ENCODE data around the gene RHOV. TPM values are rescaled to one million over a fixed set of nuclear protein-coding genes. Genes with fewer than 3 reads are reported as not detected.
A peak's percentile ranks its signal among the peaks of the same experiment; 100 is the strongest.

RHOV gene
- total RNA-seq, 1 donor from 2014 or later = 0.61 TPM

DNA sequence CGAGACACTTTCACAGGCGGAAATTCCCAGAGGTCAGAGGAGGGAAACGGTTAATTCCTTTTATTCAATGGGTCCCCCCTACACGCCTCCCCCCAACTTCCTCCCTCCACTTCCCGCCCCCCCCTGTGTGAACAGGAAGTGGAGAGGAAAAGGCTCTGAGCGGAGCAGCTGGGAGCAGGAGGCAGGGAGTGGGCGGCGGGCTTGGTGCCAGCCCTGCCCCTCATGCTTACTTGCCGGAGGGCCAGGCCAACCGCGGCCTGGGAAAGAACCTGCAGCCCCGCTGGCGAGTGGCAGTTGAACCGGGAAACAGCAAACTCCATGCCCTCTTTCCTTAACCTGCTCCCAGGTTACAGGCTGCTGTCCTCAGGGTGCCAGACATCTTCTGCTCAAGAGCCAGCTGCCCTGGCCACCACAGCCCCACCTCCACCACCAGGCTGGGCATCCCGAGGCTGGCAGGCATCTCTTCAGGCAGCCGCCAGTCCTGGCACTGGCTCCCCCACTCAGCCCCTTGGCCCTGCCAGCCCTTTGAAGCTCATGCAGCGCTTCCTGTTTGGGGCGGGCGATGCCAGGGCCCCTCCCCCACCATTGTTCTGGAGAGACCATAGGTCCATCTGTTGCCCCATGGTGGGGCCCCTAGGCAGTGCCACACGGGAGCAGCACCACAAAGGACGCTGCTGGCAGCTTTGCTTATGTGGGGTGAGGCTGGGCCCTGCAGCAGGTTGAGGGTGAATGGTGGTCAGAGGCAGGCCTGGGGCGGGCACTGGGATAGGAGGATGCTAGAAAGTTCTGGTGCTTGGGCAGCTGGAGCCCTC lies 33.2 kb upstream of the RHOV start:
- H3K9ac ChIP-seq (ENCODE audit: low read length) = peak overlapping the region; percentile 73
- no peak overlapping the region for H3K27ac Mint-ChIP-seq (ENCODE audit: unreplicated experiment)

DNA sequence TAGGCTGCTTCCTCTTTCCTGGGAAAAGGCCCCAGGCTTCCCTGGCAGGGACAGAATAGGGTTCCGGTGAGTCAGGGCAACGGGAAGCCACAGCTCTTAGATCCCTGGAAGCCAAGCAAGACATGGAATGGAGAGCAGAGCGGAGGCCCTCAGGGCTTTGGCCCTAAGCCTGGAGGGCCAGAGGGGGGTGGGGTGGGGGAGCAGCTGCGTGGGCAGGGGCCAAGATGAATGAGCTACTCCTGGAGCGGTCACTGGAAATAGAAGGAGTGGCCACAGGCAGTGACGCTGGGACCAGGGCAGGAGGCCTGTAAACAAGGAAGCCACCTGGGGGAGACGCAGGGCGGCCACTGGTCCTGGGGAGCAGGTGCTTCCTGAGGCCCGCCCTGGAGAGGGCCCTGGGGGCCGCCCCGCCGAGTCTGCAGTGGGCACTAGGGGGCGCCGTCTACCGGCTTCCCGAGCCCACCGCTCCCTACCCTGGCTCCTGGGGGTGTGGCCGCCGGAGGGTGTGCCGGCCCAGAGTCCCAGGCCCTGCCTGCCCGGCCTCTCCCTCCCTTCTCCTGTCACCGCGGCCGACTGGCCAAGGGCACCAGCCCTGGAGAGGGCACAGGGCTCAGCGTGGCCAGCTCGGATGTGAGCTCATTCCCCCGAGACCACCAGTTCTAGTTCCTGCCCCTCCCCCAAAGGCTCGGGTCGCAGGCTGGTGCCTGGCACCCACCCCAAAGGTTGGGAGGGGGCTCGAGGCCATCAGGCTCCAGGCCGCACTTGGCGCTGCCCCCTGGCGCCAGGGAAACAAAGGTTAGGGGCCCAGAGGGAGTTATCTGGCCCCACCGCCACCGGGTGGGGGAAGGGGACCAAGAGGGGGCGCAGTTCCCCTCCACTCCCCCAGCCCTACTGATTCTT lies 32.3 kb upstream of the RHOV start:
- Histone ChIP-seq H3K9me3 (ENCODE audit: insufficient read depth, low read depth, low read length) (no peaks in the 10 kb centered on the region), H3K27ac (ENCODE audit: low read depth, low read length) (peak overlapping the region; percentile 68), H3K4me2 (ENCODE audit: low read length) (peak overlapping the region; percentile 89), H3K4me1 (ENCODE audit: insufficient read depth, low read length) (peaks cover 21% of the 10 kb centered on the region), H2AFZ (ENCODE audit: low read depth, low read length) (peak overlapping the region; percentile 42), H3K9ac (ENCODE audit: low read length) (peak overlapping the region; percentile 73), H3K27me3 (ENCODE audit: insufficient read depth, low read length) (no peaks in the 10 kb centered on the region), H3K79me2 (ENCODE audit: insufficient read depth, low read length) (peaks cover 5% of the 10 kb centered on the region), H3K4me3 (ENCODE audit: insufficient read depth, low read depth, low read length) (peak overlapping the region; percentile 45), H3K36me3 (ENCODE audit: insufficient read depth, low read length) (peaks cover 9% of the 10 kb centered on the region), H4K20me1 (ENCODE audit: insufficient read depth, low read length) (peaks cover 37% of the 10 kb centered on the region)
- DNase-seq (ENCODE audit: low read depth) (peak; percentile 90), FAIRE-seq (no peak)
- H3K27me3 Mint-ChIP-seq (ENCODE audit: low read depth, unreplicated experiment) = peaks cover 4% of the 10 kb centered on the region
- H3K36me3 Mint-ChIP-seq (ENCODE audit: low read depth, unreplicated experiment) = peaks cover 14% of the 10 kb centered on the region
- H3K9me3 Mint-ChIP-seq (ENCODE audit: unreplicated experiment) = no peaks in the 10 kb centered on the region
- no peak overlapping the region for H3K4me3 Mint-ChIP-seq (ENCODE audit: unreplicated experiment)
- TF ChIP-seq CTCF (IDR thresholded peaks at IDR 0.05; ENCODE audit: insufficient read depth, low read depth, low read length) = peak; percentile 21
- TF ChIP-seq EZH2 (IDR thresholded peaks at IDR 0.05; ENCODE audit: insufficient read depth, low read length) = no peak
- H3K27ac Mint-ChIP-seq (ENCODE audit: unreplicated experiment) = no peak overlapping the region
- H3K4me1 Mint-ChIP-seq (ENCODE audit: low read depth, unreplicated experiment) = no peaks in the 10 kb centered on the region

More for the DNA sequence above, 33.2 kb upstream of the RHOV start:
- Histone ChIP-seq H3K4me1 (ENCODE audit: insufficient read depth, low read length) (peaks cover 21% of the 10 kb centered on the region), H3K4me2 (ENCODE audit: low read length) (peak overlapping the region; percentile 89), H3K27ac (ENCODE audit: low read depth, low read length) (peak overlapping the region; percentile 68), H3K4me3 (ENCODE audit: insufficient read depth, low read depth, low read length) (no peak overlapping the region), H3K27me3 (ENCODE audit: insufficient read depth, low read length) (no peaks in the 10 kb centered on the region), H3K9me3 (ENCODE audit: insufficient read depth, low read depth, low read length) (no peaks in the 10 kb centered on the region), H2AFZ (ENCODE audit: low read depth, low read length) (no peak overlapping the region), H3K79me2 (ENCODE audit: insufficient read depth, low read length) (peaks cover 5% of the 10 kb centered on the region), H3K36me3 (ENCODE audit: insufficient read depth, low read length) (peaks cover 9% of the 10 kb centered on the region), H4K20me1 (ENCODE audit: insufficient read depth, low read length) (peaks cover 32% of the 10 kb centered on the region)
- TF ChIP-seq EZH2 (IDR thresholded peaks at IDR 0.05; ENCODE audit: insufficient read depth, low read length) (no peak), CTCF (IDR thresholded peaks at IDR 0.05; ENCODE audit: insufficient read depth, low read depth, low read length) (no peak)
- Mint-ChIP-seq H3K27me3 (ENCODE audit: low read depth, unreplicated experiment) (peaks cover 4% of the 10 kb centered on the region), H3K36me3 (ENCODE audit: low read depth, unreplicated experiment) (peaks cover 14% of the 10 kb centered on the region), H3K4me3 (ENCODE audit: unreplicated experiment) (no peak overlapping the region), H3K9me3 (ENCODE audit: unreplicated experiment) (no peaks in the 10 kb centered on the region), H3K4me1 (ENCODE audit: low read depth, unreplicated experiment) (no peaks in the 10 kb centered on the region)
- FAIRE-seq (no peak), DNase-seq (ENCODE audit: low read depth) (peak; percentile 29)

Measured in astrocyte (in vitro differentiated cells and primary cell).